GM18951 (cell line): Measurements from ENCODE around the gene PIK3R4.

Experiments
- POLR2A ChIP-seq: IDR thresholded peaks from 4 replicates; pipeline ENCODE4 v1.6.1; 2011; ENCODE audit warnings: mild to moderate bottlenecking; ENCODE audit not compliant: insufficient read length, insufficient read depth; ENCODE audit errors: extremely low read depth
- in situ Hi-C: fragments of 300-500 bp; cut with MboI; formaldehyde crosslinking; loops from one replicate; pipeline ENCODE4 v1.12.0; 2022; ENCODE audit warnings: low sequenced_read_pairs, mixed read lengths, inconsistent platforms; ENCODE audit not compliant: unreplicated experiment

PIK3R4 gene

GRCh38 chr3:130661140-130661891, 85.3 kb downstream of the PIK3R4 start:
- no peak for TF ChIP-seq POLR2A
- in situ Hi-C loops: no loop called here

GRCh38 chr3:130659911-130660310, 86.7 kb downstream of the PIK3R4 start:
- in situ Hi-C loops: no loop called here
- no peak for TF ChIP-seq POLR2A

- in situ Hi-C loops: no loop called here
Measured at GRCh38 chr3:130658678-130659077, 88.0 kb downstream of the PIK3R4 start.

GRCh38 chr3:130656627-130657026, 90.0 kb downstream of the PIK3R4 start:
- no peak for TF ChIP-seq POLR2A
- in situ Hi-C loops: no loop called here

More at GRCh38 chr3:130658678-130659077, 88.0 kb downstream of the PIK3R4 start:
- no peak for TF ChIP-seq POLR2A

GRCh38 chr3:130654921-130655320, 91.7 kb downstream of the PIK3R4 start:
- in situ Hi-C loops: no loop called here
- TF ChIP-seq POLR2A: no peak

GRCh38 chr3:130654091-130654490, 92.5 kb downstream of the PIK3R4 start:
- in situ Hi-C loops: no loop called here
- TF ChIP-seq POLR2A: no peak

GRCh38 chr3:130649061-130649654, 97.5 kb downstream of the PIK3R4 start:
- no peak for TF ChIP-seq POLR2A
- in situ Hi-C loops: no loop called here

GRCh38 chr3:130648293-130648692, 98.3 kb downstream of the PIK3R4 start:
- no peak for TF ChIP-seq POLR2A
- in situ Hi-C loops: no loop called here

- no peak for TF ChIP-seq POLR2A
- in situ Hi-C loops: no loop called here
Measured at GRCh38 chr3:130645261-130645660, 101.4 kb downstream of the PIK3R4 start.

GRCh38 chr3:130644628-130645253, 101.9 kb downstream of the PIK3R4 start:
- TF ChIP-seq POLR2A: no peak
- in situ Hi-C loops: no loop called here

- no peak for TF ChIP-seq POLR2A
- in situ Hi-C loops: no loop called here
Measured at GRCh38 chr3:130640027-130640426, 106.6 kb downstream of the PIK3R4 start.

GRCh38 chr3:130636480-130637234, 110.0 kb downstream of the PIK3R4 start:
- in situ Hi-C loops: no loop called here
- TF ChIP-seq POLR2A: no peak

GRCh38 chr3:130635978-130636377, 110.7 kb downstream of the PIK3R4 start:
- in situ Hi-C loops: no loop called here
- TF ChIP-seq POLR2A: no peak

GRCh38 chr3:130635285-130635684, 111.3 kb downstream of the PIK3R4 start:
- in situ Hi-C loops: no loop called here
- TF ChIP-seq POLR2A: no peak
